ENCODE data around the gene PALM.
A peak's percentile ranks its signal among the peaks of the same experiment; 100 is the strongest.
"Not testable (repeated sequence)": the region's sequence is repeated elsewhere in the genome, so short reads cannot be mapped to it uniquely, and the experiment has no call there.

Gene PALM

GRCh38 chr19:732148-733069, 23.7 kb downstream of the PALM start:
- DNase-seq (ENCODE audit: low spot score), result no peak

DNA sequence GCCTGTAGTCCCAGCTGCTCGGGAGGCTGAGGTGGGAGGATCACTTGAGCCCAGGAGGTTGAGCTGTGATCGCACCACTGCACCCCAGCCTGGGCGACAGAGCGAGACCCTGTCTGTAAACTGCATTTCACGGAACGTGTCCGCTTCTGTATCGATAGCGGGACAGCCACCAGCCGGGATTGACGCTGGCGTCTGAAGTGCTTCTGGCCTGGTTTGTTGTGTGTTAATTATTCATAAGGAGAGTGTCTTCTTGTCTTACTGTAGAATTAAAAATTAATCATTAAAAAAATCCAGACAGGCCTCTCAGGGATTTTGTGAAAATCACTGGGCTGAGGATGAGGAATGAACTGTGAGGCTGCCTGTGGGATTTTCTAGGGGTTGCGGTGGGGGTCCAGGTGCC, 26.0 kb downstream of the PALM start:
- DNase-seq (ENCODE audit: low spot score), result no peak

DNA sequence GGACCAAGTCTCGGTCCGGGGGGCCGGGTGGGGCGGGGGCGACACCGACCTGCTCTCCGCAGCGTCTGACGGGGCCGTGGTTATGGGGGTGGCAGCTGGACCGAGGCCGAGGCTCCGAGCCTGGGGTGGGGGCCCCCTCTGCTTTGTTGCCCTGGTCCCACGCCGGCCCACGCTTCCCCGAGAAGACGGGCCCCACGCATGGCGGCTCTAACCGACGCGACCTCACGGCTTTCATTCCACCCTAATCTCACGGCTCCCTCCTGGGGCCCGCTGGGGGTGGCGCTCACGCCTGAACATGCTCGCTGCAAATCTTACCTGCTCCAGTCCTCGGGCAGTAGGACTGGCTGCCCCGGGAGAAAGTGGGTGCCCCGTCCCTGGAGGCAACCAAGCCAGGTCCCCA, 27.4 kb downstream of the PALM start:
- DNase-seq (ENCODE audit: low spot score), result no peak

- peak; percentile 98 for DNase-seq (ENCODE audit: low spot score)
Measured at GRCh38 chr19:737591-738093, 28.9 kb downstream of the PALM start.

GRCh38 chr19:738509-739128, 29.9 kb downstream of the PALM start:
- peak; percentile 100 for DNase-seq (ENCODE audit: low spot score)

DNA sequence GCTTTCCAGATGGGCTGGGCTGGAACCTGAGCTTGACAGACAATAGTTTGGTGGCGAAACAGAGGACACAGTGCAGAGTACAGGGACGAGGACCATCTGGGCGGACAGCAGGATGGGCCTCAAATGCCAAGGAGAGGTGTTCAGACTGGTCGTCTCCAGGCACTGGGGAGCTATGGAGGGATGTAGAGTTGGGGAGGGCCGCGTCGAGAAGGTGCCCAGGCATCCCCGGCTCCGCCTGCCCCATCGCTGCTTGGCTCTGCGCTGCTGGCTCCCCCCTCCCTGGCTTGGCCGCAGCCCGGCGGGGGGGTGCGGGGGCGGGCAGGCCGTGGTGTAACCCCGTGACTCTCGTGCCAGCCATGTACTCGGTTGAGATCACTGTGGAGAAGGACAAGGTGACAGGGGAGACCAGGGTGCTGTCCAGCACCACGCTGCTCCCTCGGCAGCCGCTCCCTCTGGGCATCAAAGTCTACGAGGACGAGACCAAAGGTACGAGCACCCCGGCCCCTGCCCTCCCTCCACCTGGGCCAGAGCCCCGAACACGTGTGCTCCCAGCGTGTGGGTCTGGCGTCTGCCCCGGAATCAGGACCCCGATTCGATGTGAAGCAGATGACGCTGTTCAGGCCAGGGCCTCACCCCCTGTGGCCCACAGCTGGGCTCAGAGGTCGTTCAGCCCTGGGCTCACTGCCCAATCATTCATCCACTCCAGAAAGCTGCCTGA, 31.4 kb downstream of the PALM start:
- DNase-seq (ENCODE audit: low spot score), result no peak

- DNase-seq (ENCODE audit: low spot score), result not testable (repeated sequence)
Measured at GRCh38 chr19:740816-741505, 32.2 kb downstream of the PALM start.

DNA sequence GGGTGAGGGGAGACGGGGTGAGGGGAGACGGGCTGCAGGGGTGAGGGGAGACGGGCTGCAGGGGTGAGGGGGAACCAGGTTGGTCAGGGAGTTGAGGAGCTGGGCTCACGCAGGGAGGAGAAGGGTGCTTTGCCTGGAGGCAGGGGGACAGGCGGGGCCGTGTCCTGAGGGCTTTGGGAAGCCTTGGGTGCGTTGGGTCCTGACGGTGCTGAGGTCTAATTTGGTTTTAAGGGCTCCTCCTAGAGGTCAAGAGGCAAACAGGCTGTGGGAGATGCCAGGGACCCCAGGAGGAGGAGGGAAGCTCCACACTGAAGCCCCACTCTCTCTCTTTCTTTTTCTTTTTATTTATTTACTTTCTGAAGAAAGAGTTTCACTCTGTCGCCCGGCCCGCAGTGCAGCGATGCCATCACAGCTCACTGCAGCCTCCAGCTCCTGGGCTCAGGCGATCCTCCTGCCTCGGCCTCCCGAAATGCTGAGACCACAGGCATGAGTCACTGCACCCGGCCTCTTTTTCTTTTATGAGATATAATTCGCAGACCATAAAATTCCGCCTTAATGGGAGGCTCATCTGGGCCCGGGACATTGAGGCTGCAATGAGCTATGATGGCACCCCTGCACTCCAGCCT, 32.9 kb downstream of the PALM start:
- DNase-seq (ENCODE audit: low spot score), result peak; percentile 82

- no peak for DNase-seq (ENCODE audit: low spot score)
Measured at GRCh38 chr19:742540-743075, 33.9 kb downstream of the PALM start.

- no peak for DNase-seq (ENCODE audit: low spot score)
Measured at GRCh38 chr19:743168-743687, 34.5 kb downstream of the PALM start.

- not testable (repeated sequence) for DNase-seq (ENCODE audit: low spot score)
Measured at GRCh38 chr19:745138-745537, 36.4 kb downstream of the PALM start.

DNA sequence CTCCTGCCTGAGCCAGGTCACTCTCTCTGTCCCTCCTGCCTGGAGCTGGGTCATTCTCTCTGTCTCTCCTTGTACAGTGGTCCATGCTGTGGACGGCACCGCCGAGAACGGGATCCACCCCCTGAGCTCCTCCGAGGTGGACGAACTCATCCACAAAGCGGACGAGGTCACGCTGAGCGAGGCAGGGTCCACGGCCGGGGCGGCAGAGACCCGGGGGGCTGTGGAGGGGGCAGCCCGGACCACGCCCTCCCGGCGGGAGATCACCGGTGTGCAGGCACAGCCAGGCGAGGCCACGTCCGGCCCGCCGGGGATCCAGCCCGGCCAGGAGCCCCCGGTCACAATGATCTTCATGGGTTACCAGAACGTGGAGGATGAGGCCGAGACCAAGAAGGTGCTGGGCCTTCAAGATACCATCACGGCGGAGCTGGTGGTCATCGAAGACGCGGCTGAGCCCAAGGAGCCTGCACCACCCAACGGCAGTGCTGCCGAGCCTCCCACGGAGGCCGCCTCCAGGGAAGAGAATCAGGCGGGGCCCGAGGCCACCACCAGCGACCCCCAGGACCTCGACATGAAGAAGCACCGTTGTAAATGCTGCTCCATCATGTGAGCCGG, 37.6 kb downstream of the PALM start:
- no peak for DNase-seq (ENCODE audit: low spot score)

- no peak for DNase-seq (ENCODE audit: low spot score)
Measured at GRCh38 chr19:746956-747355, 38.2 kb downstream of the PALM start.

- no peak for DNase-seq (ENCODE audit: low spot score)
Measured at GRCh38 chr19:747432-748273, 38.9 kb downstream of the PALM start.

DNA sequence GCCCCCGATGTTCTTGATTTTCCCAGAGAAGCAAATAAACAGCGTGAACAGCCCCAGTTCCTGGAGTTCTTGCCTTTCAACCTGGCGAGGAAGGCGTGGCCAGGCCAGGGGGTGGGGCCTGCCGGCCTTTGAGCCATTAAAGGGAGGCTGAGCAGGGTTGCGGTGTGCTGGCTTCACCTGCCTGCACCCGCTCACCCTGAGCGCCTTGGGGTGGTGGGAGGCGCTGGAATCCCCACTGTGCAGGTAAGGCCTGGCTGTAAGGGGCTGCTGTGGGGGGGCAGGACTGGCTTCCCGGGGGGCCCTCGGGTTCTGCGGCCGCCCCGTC, 39.5 kb downstream of the PALM start:
- no peak for DNase-seq (ENCODE audit: low spot score)

- DNase-seq (ENCODE audit: low spot score), result no peak
Measured at GRCh38 chr19:749811-750210, 41.1 kb downstream of the PALM start.

DNA sequence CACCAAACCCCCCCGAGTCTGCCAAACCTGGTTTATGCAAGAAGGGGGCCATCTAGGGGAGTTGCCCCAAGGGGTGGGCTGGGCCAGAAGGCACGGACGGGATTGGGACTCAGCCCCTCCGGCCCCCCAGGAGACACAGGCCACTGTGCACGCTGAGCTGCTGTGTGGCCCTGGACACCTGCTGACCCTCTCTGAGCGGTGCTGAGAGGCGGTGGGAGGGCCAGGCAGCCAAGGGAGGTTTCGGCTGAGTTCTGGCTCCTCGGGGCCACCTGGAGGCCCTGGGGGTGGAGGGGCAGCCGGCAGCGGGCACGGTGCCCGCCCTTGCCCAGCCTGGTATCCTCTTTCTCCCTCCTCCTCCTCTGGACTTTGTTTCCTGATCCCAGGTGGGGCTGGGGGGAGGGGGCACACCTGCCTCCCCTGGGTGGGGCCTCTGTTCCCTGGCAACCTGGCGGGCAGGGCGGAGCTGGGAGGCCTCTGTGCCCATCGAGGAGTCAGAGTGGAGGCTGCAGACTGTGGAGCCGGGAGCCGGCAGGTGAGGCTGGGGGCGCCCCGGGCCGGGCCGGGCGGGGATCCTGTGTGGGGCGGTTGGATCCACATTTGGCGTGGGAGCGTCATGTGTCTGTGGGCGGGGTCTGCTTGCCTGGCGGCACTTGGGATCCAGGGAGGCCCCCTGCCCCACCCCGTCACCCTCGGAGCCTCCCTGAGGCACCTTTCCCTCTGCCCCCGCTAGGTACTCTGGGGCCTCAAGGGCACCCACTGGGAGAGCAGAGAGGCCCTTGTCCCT, 42.1 kb downstream of the PALM start, which contains the start of gene MISP:
Gene MISP, plus strand, starts transcription at position 473 of the 784 bp plus-strand sequence. CDS start 5,835 bp downstream, outside the sequence.
- DNase-seq (ENCODE audit: low spot score), result no peak

DNA sequence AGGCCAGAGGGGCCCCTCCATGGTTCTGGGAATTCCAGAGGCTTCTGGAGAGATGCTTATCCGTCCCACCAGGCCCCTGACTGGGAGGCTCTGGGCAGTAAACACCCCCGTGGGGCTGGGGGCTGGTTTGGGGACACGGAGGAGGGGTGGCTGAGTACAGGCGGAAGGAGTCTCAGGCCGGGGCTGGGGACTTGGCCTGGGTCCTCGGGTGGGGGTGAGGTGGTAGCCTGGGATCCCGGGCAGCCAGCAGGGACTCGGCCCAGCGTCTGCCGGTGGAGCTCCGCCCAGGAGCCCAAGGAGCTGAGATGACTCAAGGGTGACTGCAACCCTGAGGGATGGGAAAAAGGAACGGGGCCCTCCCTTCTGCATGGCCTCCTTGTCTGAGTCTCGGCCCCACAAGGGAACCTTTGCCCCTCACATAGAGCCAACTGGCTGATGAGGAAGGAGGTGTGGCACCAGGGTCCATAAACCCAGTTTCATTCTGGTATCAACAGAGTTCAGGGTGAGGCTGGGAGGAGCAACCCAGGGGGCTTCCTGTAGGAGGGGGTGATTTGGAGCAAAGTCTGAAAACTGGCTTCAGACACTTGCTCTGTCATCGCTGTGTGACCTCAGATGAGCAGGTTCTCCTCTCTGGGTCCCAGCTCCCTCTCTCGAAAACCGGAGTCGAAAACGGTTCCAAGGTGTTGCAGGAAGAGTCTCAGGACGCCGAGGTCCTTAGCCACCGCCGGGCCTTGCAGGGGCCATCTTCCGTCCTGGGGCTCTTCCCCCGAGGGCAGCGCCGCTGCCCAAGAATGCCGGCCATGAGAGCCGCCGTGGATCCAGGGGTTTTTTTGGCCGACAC, 43.0 kb downstream of the PALM start:
- no peak for DNase-seq (ENCODE audit: low spot score)
